BLaER1 treated with 17β-estradiol and CSF1 and Interleukin-3, amounts not matched to agents 10 nM and 100 nM (cell line): ENCODE measurements around the gene PGRMC2.
"Not testable (repeated sequence)": the region's sequence is repeated elsewhere in the genome, so short reads cannot be mapped to it uniquely, and the experiment has no call there.

Experiments used
- H3K27ac ChIP-seq, 11 experiments: shearing (Covaris generic); formaldehyde crosslinking; 2 replicates each; pipeline ENCODE4 v1.8.1; 2022
- H3K27me3 ChIP-seq, 11 experiments: shearing (Covaris generic); formaldehyde crosslinking; 2 replicates each; pipeline ENCODE4 v1.8.1; 2022
- H3K36me3 ChIP-seq, 11 experiments: shearing (Covaris generic); formaldehyde crosslinking; 2 replicates each; pipeline ENCODE4 v1.8.1; 2022
- H3K4me1 ChIP-seq, 10 experiments: shearing (Covaris generic); formaldehyde crosslinking; 2 replicates each; pipeline ENCODE4 v1.8.1; 2022
- H3K4me2 ChIP-seq, 11 experiments: shearing (Covaris generic); formaldehyde crosslinking; 2 replicates each; pipeline ENCODE4 v1.8.1; 2022
- H3K4me3 ChIP-seq, 10 experiments: shearing (Covaris generic); formaldehyde crosslinking; 2 replicates each; pipeline ENCODE4 v1.8.1; 2022
- H3K9ac ChIP-seq, 11 experiments: shearing (Covaris generic); formaldehyde crosslinking; 2 replicates each; pipeline ENCODE4 v1.8.1; 2022
- H3K9me3 ChIP-seq, 11 experiments: shearing (Covaris generic); formaldehyde crosslinking; replicated peaks in 1 of 11; 2 replicates each; pipeline ENCODE4 v1.8.1; 2022
- H4K20me1 ChIP-seq, 11 experiments: shearing (Covaris generic); formaldehyde crosslinking; 2 replicates each; pipeline ENCODE4 v1.8.1; 2022
- Cebpa-rat ChIP-seq, 11 experiments: shearing (Covaris generic); IDR thresholded peaks; 2 replicates each; pipeline ENCODE4 v1.8.1; 2022

PGRMC2 gene

GRCh38 chr4:128267745-128268144 lies 19.9 kb downstream of the PGRMC2 start:
- no peak overlapping the region for H3K4me2 ChIP-seq
- H3K9me3 ChIP-seq, result peaks cover 41 to 51% (median 49%) of the 10 kb centered on the region in 11 experiments
- H3K27me3 ChIP-seq, result no peaks in the 10 kb centered on the region
- peaks cover 32 to 45% (median 40%) of the 10 kb centered on the region in 11 experiments for H3K36me3 ChIP-seq
- no peak overlapping the region for H3K27ac ChIP-seq
- TF ChIP-seq Cebpa-rat (IDR thresholded peaks at IDR 0.05), result no peak
- H4K20me1 ChIP-seq, result no peaks in the 10 kb centered on the region; a peak in 1 of 22 replicates
- no peak overlapping the region for H3K9ac ChIP-seq
- no peaks in the 10 kb centered on the region for H3K4me1 ChIP-seq
- H3K4me3 ChIP-seq, result no peak overlapping the region

GRCh38 chr4:128267171-128267570 lies 20.4 kb downstream of the PGRMC2 start:
- not testable (repeated sequence) for H4K20me1 ChIP-seq, H3K4me1 ChIP-seq, H3K27ac ChIP-seq, H3K9ac ChIP-seq, H3K4me3 ChIP-seq, H3K4me2 ChIP-seq, H3K27me3 ChIP-seq
- peaks cover 41 to 52% (median 49%) of the 10 kb centered on the region in 11 experiments for H3K9me3 ChIP-seq
- peaks cover 27 to 39% (median 34%) of the 10 kb centered on the region in 11 experiments for H3K36me3 ChIP-seq

- H3K9ac ChIP-seq, H3K4me1 ChIP-seq, H3K27ac ChIP-seq, H4K20me1 ChIP-seq, H3K27me3 ChIP-seq, H3K4me2 ChIP-seq, H3K4me3 ChIP-seq: not testable (repeated sequence)
- Histone ChIP-seq H3K36me3 (peaks cover 11 to 23% (median 18%) of the 10 kb centered on the region in 11 experiments), H3K9me3 (peaks cover 41 to 54% (median 50%) of the 10 kb centered on the region in 11 experiments)
These were observed 22.1 kb downstream of the PGRMC2 start for GRCh38 chr4:128265550-128265949.

- H3K36me3 ChIP-seq, H3K27me3 ChIP-seq, H3K27ac ChIP-seq: not testable (repeated sequence)
These were observed 27.7 kb downstream of the PGRMC2 start for GRCh38 chr4:128259889-128260288.

GRCh38 chr4:128258166-128258565 lies 29.4 kb downstream of the PGRMC2 start:
- not testable (repeated sequence) for H3K4me3 ChIP-seq, H4K20me1 ChIP-seq, H3K9ac ChIP-seq, H3K4me2 ChIP-seq, H3K36me3 ChIP-seq, H3K27ac ChIP-seq, H3K27me3 ChIP-seq, H3K4me1 ChIP-seq
- H3K9me3 ChIP-seq, result peaks cover 3 to 30% (median 20%) of the 10 kb centered on the region in 11 experiments; a peak in 21 of 22 replicates

More at GRCh38 chr4:128259889-128260288, 27.7 kb downstream of the PGRMC2 start:
- H3K9me3 ChIP-seq, result peaks cover 20 to 44% (median 30%) of the 10 kb centered on the region in 11 experiments
- not testable (repeated sequence) for H3K9ac ChIP-seq, H4K20me1 ChIP-seq, H3K4me1 ChIP-seq, H3K4me3 ChIP-seq, H3K4me2 ChIP-seq

GRCh38 chr4:128256539-128256938 lies 31.1 kb downstream of the PGRMC2 start:
- Histone ChIP-seq H3K4me1 (no peaks in the 10 kb centered on the region), H3K4me3 (no peak overlapping the region), H3K27ac (no peak overlapping the region), H3K9me3 (peaks cover 16 to 40% (median 33%) of the 10 kb centered on the region in 11 experiments), H3K36me3 (no peaks in the 10 kb centered on the region), H3K9ac (no peak overlapping the region), H3K4me2 (no peak overlapping the region), H4K20me1 (no peaks in the 10 kb centered on the region), H3K27me3 (no peaks in the 10 kb centered on the region)
- no peak for TF ChIP-seq Cebpa-rat (IDR thresholded peaks at IDR 0.05)

- TF ChIP-seq Cebpa-rat (IDR thresholded peaks at IDR 0.05), result no peak
- H3K36me3 ChIP-seq, result no peaks in the 10 kb centered on the region
- no peak overlapping the region for H3K27ac ChIP-seq
- no peaks in the 10 kb centered on the region for H3K4me1 ChIP-seq
- H3K9me3 ChIP-seq, result peaks cover 23 to 45% (median 39%) of the 10 kb centered on the region in 11 experiments
- no peaks in the 10 kb centered on the region for H4K20me1 ChIP-seq
- no peaks in the 10 kb centered on the region for H3K27me3 ChIP-seq
- no peak overlapping the region for H3K4me3 ChIP-seq
- H3K4me2 ChIP-seq, result no peak overlapping the region
- no peak overlapping the region for H3K9ac ChIP-seq
These were observed 31.7 kb downstream of the PGRMC2 start for GRCh38 chr4:128255906-128256305.

- Histone ChIP-seq H4K20me1 (no peaks in the 10 kb centered on the region), H3K9ac (no peak overlapping the region), H3K9me3 (peaks cover 63 to 85% (median 78%) of the 10 kb centered on the region in 11 experiments)
These were observed 37.6 kb downstream of the PGRMC2 start for GRCh38 chr4:128249787-128250668.

GRCh38 chr4:128247906-128248305 lies 39.7 kb downstream of the PGRMC2 start:
- Histone ChIP-seq H3K9me3 (peaks cover 61 to 80% (median 72%) of the 10 kb centered on the region in 11 experiments), H3K27ac (no peak overlapping the region), H3K4me2 (no peak overlapping the region)

More at GRCh38 chr4:128249787-128250668, 37.6 kb downstream of the PGRMC2 start:
- Histone ChIP-seq H3K4me1 (no peaks in the 10 kb centered on the region), H3K36me3 (no peaks in the 10 kb centered on the region), H3K27me3 (no peaks in the 10 kb centered on the region), H3K27ac (no peak overlapping the region), H3K4me2 (no peak overlapping the region), H3K4me3 (no peak overlapping the region)
- TF ChIP-seq Cebpa-rat (IDR thresholded peaks at IDR 0.05), result no peak

GRCh38 chr4:128245391-128245790 lies 42.2 kb downstream of the PGRMC2 start:
- H3K9ac ChIP-seq, H3K4me2 ChIP-seq, H3K27ac ChIP-seq, H3K27me3 ChIP-seq, H3K4me1 ChIP-seq, H4K20me1 ChIP-seq, H3K4me3 ChIP-seq, H3K36me3 ChIP-seq: not testable (repeated sequence)
- peaks cover 36 to 56% (median 48%) of the 10 kb centered on the region in 11 experiments for H3K9me3 ChIP-seq

More at GRCh38 chr4:128247906-128248305, 39.7 kb downstream of the PGRMC2 start:
- Histone ChIP-seq H3K4me1 (no peaks in the 10 kb centered on the region), H3K36me3 (no peaks in the 10 kb centered on the region), H3K27me3 (no peaks in the 10 kb centered on the region), H4K20me1 (no peaks in the 10 kb centered on the region), H3K4me3 (no peak overlapping the region), H3K9ac (no peak overlapping the region)
- TF ChIP-seq Cebpa-rat (IDR thresholded peaks at IDR 0.05), result no peak
